SU-DHL-6 (cell line): Measurements from ENCODE around the gene MCMBP.

Experiments
- H2AFZ ChIP-seq: fragments of 200-600 bp; sonication (generic); 2 replicates; pipeline ENCODE4 v1.6.1; 2014; ENCODE audit warnings: low read depth, mild to moderate bottlenecking, moderate library complexity, mixed read lengths, antibody characterized with exemption, low read length; ENCODE audit not compliant: severe bottlenecking
- H3F3A ChIP-seq: fragments of 200-600 bp; shearing (Covaris generic); 2 replicates; pipeline ENCODE4 v1.6.0; 2016; ENCODE audit warnings: antibody characterized with exemption, mild to moderate bottlenecking; ENCODE audit not compliant: insufficient read depth
- H3K27ac ChIP-seq: fragments of 200-600 bp; sonication (generic); 2 replicates; pipeline ENCODE4 v1.5.1; 2016; ENCODE audit warnings: low read depth, mild to moderate bottlenecking, low read length, moderate library complexity, mixed read lengths
- H3K27me3 ChIP-seq: fragments of 200-600 bp; sonication (generic), shearing (Covaris generic); 2 replicates; pipeline ENCODE4 v1.6.0; 2014; ENCODE audit warnings: mild to moderate bottlenecking, low read length
- H3K36me3 ChIP-seq: fragments of 200-600 bp; sonication (generic); 2 replicates; pipeline ENCODE4 v1.6.1; 2014; ENCODE audit warnings: mild to moderate bottlenecking, low read length, mixed read lengths
- H3K4me2 ChIP-seq: fragments of 300-600, 200-600 bp; shearing (Covaris generic), sonication (generic); 2 replicates; pipeline ENCODE4 v1.6.0; 2014; ENCODE audit warnings: low read length, low read depth, mild to moderate bottlenecking; ENCODE audit not compliant: poor library complexity, severe bottlenecking
- H3K4me3 ChIP-seq: fragments of 200-600 bp; sonication (generic); 2 replicates; pipeline ENCODE4 v1.5.1; 2014; ENCODE audit warnings: antibody characterized with exemption, low read length, mild to moderate bottlenecking, mixed read lengths; ENCODE audit not compliant: insufficient read depth, poor library complexity, severe bottlenecking
- H3K79me2 ChIP-seq: fragments of 200-600 bp; sonication (generic); 2 replicates; pipeline ENCODE4 v1.6.1; 2014; ENCODE audit warnings: mild to moderate bottlenecking, low read length, moderate library complexity; ENCODE audit not compliant: insufficient read depth
- H3K9ac ChIP-seq: fragments of 200-600 bp; sonication (generic); 2 replicates; pipeline ENCODE4 v1.7.0; 2014; ENCODE audit warnings: mild to moderate bottlenecking, low read length
- H3K9me2 ChIP-seq: fragments of 200-600 bp; sonication (generic); replicated peaks from 2 replicates; pipeline ENCODE4 v1.6.1; 2014; ENCODE audit warnings: low read length; ENCODE audit not compliant: insufficient read depth
- H3K9me3 ChIP-seq: fragments of 200-600 bp; sonication (generic); 2 replicates; pipeline ENCODE4 v1.6.1; 2014; ENCODE audit warnings: low read length, mixed read lengths; ENCODE audit not compliant: insufficient read depth
- H4K20me1 ChIP-seq: fragments of 200-600 bp; sonication (generic); 2 replicates; pipeline ENCODE4 v1.6.1; 2014; ENCODE audit warnings: low read depth, mild to moderate bottlenecking, antibody characterized with exemption, low read length, moderate library complexity, mixed read lengths
- EZH2phosphoT487 ChIP-seq: fragments of 200-600 bp; sonication (generic), shearing (Covaris generic); conservative IDR thresholded peaks from 2 replicates; pipeline ENCODE4 v1.6.1; 2018; ENCODE audit warnings: mild to moderate bottlenecking, antibody characterized with exemption, low read length, moderate library complexity, mixed read lengths
- TF ChIP-seq, protein P1 (sequence below): fragments of 200-600 bp; sonication (generic); IDR thresholded peaks from one replicate; pipeline ENCODE4 v1.5.1; 2017; ENCODE audit warnings: antibody characterized with exemption, mild to moderate bottlenecking, low read length, moderate library complexity; ENCODE audit not compliant: insufficient read depth, poor library complexity, severe bottlenecking

Gene MCMBP

DNA sequence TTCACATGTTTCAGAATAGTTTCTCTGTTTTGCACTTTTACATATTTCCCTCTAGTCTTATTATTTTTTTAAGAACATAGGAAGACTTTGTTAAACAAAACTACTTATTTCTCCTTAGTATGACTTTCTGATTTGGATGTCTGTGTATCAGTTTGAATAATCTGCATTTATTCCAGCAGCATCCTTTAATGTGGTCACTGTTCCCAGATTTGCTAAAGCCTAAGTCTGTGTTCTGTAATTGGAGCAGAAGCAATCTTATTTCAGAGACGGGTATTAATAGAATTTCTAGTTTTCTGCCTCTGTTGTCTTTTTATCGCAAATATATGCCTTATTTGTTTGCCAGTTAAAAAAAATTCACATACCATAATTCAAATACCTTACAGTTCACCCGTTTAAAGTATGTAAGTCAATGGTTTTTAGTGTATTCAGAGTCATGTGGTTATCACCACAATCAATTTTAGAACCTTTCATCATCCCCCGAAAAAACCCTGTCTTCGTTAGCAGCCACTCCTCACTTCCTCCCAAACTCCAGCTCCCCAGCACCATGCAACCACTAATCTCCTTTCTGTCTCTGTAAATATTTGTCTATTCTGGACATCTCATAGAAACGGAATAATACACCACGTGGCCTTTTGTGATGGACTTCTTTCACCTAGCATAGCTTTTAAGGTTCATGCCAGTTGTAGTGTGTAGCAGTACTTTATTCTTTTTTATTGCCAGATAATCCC is 88.1 kb downstream of the MCMBP start:
- Histone ChIP-seq H4K20me1 (no peaks in the 10 kb centered on the region), H3K9me2 (no peaks in the 10 kb centered on the region), H3K36me3 (peaks cover 5% of the 10 kb centered on the region; the same call in 1 of the 2 replicates), H3K4me3 (no peak overlapping the region), H3F3A (no peaks in the 10 kb centered on the region), H2AFZ (no peak overlapping the region), H3K4me2 (peak overlapping the region; percentile 13), H3K9me3 (no peaks in the 10 kb centered on the region), H3K27ac (no peak overlapping the region), H3K9ac (no peak overlapping the region), H3K27me3 (no peaks in the 10 kb centered on the region), H3K79me2 (no peaks in the 10 kb centered on the region)
- no peak for TF ChIP-seq EZH2phosphoT487
- TF ChIP-seq, protein P1, sequence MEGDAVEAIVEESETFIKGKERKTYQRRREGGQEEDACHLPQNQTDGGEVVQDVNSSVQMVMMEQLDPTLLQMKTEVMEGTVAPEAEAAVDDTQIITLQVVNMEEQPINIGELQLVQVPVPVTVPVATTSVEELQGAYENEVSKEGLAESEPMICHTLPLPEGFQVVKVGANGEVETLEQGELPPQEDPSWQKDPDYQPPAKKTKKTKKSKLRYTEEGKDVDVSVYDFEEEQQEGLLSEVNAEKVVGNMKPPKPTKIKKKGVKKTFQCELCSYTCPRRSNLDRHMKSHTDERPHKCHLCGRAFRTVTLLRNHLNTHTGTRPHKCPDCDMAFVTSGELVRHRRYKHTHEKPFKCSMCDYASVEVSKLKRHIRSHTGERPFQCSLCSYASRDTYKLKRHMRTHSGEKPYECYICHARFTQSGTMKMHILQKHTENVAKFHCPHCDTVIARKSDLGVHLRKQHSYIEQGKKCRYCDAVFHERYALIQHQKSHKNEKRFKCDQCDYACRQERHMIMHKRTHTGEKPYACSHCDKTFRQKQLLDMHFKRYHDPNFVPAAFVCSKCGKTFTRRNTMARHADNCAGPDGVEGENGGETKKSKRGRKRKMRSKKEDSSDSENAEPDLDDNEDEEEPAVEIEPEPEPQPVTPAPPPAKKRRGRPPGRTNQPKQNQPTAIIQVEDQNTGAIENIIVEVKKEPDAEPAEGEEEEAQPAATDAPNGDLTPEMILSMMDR = no peak

DNA sequence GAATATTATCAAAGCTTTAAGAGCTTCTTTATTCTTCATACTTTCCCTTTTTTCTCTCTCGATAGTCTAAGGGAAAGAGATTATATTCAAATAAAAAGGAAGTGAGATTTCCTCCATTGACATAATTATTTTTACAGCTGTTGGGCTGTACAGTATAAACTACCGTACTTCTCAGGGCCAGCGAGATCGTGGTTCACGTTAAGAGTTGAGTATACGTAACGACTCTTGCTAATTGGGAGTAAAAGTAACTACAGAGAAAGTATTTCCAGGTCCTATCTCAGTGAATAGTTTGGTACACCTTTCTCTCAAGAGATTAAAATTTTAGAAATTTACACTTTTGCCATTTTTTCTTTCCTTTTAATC is 89.0 kb downstream of the MCMBP start:
- Histone ChIP-seq H3K79me2 (no peaks in the 10 kb centered on the region), H3K27ac (no peak overlapping the region), H3K9me2 (no peaks in the 10 kb centered on the region), H4K20me1 (no peaks in the 10 kb centered on the region), H2AFZ (no peak overlapping the region), H3K4me3 (no peak overlapping the region), H3K27me3 (no peaks in the 10 kb centered on the region), H3K9ac (no peak overlapping the region), H3F3A (no peaks in the 10 kb centered on the region), H3K36me3 (peaks cover 5% of the 10 kb centered on the region; the same call in 1 of the 2 replicates), H3K9me3 (no peaks in the 10 kb centered on the region), H3K4me2 (peak overlapping the region; percentile 13)
- TF ChIP-seq, protein P1 = no peak
- TF ChIP-seq EZH2phosphoT487 = no peak

DNA sequence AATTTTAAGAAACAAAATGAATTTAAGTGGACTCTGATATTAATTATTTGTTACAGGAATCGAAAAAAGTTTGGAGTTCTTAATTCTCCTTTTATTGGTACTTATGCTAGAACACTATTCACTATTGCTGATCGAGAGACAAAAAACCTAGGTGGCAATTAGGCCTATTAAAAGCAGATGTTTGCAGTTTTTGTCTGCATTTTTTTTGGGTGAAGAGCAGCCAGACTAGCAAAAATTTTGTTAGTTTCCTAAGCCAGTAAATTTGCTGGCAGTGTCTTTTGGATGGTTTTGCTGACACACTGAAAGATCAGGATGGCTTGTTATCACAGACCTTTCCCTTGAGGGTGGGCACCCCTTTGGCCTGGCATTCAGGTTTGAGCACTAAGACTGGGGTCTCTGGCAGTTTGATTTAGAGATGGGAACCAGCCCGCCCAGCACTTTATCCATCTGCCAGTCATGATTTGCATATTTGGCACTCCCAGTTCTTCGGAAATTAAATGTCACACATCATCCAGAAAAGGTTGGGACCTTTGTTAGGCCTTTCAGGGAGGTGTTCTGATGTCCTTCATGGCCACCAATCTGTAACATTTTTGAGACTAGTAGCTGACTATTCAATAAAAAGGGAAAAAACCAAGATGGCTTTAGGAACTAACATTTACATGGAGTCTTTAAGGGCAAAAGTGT is 89.5 kb downstream of the MCMBP start:
- Histone ChIP-seq H3K9me3 (no peaks in the 10 kb centered on the region), H3K79me2 (no peaks in the 10 kb centered on the region), H3K4me3 (no peak overlapping the region), H3K4me2 (no peak overlapping the region), H4K20me1 (no peaks in the 10 kb centered on the region), H3K36me3 (peaks cover 5% of the 10 kb centered on the region; the same call in 1 of the 2 replicates), H3F3A (no peaks in the 10 kb centered on the region), H3K9me2 (no peaks in the 10 kb centered on the region), H3K27me3 (no peaks in the 10 kb centered on the region), H3K9ac (no peak overlapping the region), H3K27ac (no peak overlapping the region), H2AFZ (no peak overlapping the region)
- TF ChIP-seq, protein P1 = no peak
- no peak for TF ChIP-seq EZH2phosphoT487
